ENCODE measurements around the gene TNFAIP8.
A peak's percentile ranks its signal among the peaks of the same experiment; 100 is the strongest.

The TNFAIP8 gene

GRCh38 chr5:119355685-119356611 lies at the start of gene TNFAIP8:
Gene TNFAIP8 (plus strand): TSS chr5:119356019. CDS start chr5:119356091, 72 bp downstream.
- DNase-seq (ENCODE audit: low read depth, low spot score): peak; percentile 51

DNA sequence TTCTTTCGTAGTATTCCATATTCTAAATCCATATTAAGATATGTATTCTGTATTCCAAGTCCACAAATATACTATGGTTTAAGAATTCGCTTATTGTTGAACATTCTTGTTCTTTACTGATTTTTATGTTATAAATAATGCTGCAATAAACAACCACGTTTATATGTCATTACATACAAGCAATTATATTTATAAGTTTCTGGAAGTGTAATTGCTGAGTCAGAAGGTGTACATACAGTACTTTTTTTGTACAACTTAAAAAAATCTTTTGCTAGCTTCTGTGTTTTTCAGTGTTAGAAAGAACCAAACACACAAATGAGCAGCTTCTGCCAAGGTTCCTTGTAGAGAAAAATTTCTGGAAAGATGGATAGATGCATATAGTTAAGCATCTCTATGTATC lies 48.6 kb upstream of the TNFAIP8 start:
- DNase-seq (ENCODE audit: low read depth, low spot score): no peak

DNA sequence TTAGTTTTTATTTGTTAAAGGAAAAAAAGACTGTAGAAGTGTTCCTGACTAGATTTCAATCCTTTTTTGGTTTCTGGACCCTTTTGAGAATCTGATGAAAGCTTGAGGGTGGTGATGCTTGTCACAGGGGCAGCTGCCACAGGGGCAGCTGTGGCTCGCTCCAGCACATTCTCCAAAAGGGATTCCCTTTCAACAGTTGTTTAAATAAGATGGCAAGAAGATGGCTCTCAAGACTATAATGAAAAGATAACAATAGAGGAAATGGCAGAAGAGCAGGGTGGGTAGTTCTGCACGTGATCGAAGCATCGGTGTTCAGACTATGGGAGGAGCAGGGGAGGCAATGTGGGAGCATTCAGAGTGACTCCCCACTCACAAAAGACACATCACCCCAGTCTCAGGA lies 46.5 kb upstream of the TNFAIP8 start:
- no peak for DNase-seq (ENCODE audit: low read depth, low spot score)

- no peak for DNase-seq (ENCODE audit: low read depth, low spot score)
These were observed 44.1 kb upstream of the TNFAIP8 start for GRCh38 chr5:119311688-119312087.

- DNase-seq (ENCODE audit: low read depth, low spot score): no peak
These were observed 43.4 kb upstream of the TNFAIP8 start for GRCh38 chr5:119312403-119312802.

DNA sequence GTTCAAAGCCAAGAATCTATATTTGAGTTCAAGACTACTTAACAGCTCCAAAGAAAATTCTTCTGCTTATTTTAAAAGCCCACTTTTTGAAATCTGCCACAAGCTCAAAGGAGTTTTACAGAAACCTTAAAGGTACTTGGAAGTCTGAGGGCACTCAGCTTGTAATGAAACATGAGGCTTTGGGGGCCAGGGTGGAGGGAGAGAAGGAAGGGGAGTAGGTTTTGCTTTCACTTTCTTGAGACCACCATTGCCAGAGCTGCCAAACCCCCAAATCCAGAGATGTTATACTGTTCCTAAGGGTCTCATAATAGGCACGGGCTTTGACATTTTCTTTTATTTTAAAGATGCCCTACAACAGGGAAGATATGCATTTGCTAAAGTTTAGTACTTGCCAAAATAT lies 42.6 kb upstream of the TNFAIP8 start:
- no peak for DNase-seq (ENCODE audit: low read depth, low spot score)

DNA sequence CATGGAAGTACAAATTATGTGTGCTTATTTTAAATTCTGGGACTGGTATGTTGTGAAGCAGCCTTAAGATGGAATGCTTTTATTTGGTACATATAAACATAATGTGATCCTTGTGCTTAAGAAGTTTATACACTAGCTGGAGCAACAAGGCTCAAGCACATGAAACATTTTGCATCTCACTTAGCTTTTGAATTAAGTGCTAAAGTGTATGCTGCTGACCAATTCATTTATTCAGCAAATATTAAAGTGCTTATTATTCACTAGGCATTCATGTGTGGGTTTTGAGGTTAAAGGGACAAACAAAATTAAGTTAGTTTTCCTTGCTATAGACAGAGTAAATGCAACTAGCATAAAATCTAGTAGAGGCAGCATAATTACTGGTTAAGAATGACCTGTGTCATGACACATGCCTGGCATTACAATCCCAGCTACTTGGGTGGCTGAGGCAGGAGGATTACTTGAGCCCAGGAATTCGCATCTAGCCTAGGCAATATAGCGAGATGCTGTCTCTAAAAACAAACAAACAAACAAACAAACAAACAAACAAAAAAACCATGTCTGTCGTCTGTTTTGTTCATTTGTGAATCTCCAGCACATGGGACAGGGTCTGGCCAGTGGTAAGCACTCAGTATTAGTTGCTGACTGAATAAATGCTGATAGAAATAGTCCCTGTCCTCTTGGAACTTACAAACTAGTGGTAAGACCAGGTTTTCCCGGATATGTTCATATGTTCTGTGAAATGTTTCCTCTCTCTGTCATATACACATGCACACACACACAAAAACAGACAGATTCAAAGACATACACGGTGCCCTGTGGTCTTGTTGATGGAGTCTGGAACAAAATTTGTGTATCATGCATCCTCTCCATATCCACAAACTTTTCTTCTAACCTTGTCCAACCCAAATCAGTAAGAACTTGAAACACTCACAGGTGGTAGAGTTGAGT lies 41.9 kb upstream of the TNFAIP8 start:
- DNase-seq (ENCODE audit: low read depth, low spot score): no peak

DNA sequence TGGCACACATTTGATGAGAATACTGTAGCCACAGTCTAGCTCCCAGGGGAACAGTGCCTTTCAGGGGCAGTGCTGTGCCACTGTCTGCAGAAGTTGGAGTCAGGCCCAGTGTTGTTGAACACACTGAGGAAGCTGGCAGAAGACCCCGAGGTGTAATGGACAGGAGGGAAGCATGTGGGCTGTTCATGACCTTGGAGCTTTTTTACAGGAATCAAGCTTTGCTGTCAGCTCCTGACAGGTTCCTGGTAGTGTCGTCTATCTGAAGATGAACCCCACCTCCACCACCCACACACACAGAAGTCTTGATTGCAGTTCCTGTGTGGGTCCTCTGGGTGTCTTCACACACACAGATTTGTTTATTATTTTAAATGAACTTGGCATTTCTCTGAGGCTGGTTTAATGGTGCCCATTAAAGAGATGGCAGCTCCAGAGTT lies 40.3 kb upstream of the TNFAIP8 start:
- peak; percentile 43 for DNase-seq (ENCODE audit: low read depth, low spot score)

- DNase-seq (ENCODE audit: low read depth, low spot score): no peak
These were observed 39.7 kb upstream of the TNFAIP8 start for GRCh38 chr5:119316086-119316485.

GRCh38 chr5:119316906-119317305 lies 38.9 kb upstream of the TNFAIP8 start:
- DNase-seq (ENCODE audit: low read depth, low spot score): no peak

- no peak for DNase-seq (ENCODE audit: low read depth, low spot score)
These were observed 37.4 kb upstream of the TNFAIP8 start for GRCh38 chr5:119318256-119318894.

DNA sequence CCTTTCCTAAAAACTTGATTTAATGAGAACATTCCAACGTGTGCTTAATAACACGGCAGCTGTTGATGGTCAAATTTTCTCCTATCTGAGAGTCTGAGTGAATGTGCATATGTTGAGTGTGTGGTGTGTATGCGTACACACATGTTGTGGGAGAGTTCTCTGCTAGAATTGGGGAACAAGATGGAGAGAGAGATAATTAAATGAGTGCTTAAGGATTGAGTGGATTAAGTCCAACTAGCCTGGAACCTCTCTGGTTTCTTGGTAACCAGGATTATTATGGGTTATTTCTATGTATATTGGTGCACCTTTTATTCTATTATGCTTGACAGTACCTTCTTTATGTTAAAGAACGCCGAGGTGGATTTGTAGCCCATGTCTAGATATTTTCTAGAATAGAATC lies 36.4 kb upstream of the TNFAIP8 start:
- no peak for DNase-seq (ENCODE audit: low read depth, low spot score)

DNA sequence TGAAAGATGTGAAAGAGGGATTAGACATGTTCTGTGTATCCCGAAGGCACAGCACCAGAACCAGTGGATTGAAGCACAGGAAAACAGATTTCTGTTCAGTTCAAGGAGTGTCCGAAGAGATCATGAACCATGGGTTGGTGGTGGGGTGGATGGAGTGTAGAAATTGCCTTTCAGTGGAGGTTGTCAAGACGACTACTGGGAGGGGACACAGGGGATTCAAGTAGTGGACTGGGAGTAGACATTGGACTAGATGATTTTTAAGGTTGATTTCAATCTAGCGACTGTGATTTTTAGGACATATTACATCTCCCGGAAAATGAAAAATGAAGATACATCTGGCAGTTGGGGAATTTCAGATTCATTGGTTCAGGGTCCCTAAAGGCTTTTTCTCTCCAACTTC lies 35.9 kb upstream of the TNFAIP8 start:
- DNase-seq (ENCODE audit: low read depth, low spot score): no peak

DNA sequence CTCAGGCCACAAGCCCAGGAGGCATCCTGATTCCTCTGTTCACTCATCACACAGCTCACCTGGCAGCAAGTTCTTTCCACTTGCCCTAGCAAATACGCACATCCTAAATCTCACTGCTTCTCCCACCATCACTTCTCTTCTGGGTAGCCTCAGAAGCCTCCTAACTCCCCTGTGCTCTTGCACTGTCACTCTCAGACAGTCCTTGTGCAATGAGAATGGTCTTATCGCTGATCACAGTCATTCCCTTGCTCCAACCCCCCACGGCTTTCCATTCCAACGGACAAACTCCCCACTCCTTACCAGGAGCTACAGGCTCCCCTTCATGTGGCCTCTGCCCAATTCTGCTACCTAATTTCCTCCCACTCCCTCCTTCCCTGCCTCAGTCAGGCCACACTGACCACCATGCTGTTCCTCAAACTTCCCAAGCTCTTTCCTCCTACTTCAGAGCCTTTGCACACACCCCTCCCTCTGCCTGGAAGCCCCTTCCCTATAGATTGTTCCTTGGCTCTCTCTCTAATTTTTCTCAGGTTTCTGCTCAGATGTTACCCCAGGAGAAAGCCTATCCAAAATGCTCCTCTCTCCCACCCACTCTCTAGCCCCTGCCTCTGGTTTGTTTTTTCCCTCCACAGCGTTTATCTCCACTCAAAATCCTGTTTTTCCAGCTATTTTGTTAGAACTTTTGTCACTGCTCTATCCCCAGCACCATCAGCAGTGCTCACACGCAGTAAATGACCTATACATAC lies 34.1 kb upstream of the TNFAIP8 start:
- no peak for DNase-seq (ENCODE audit: low read depth, low spot score)

GRCh38 chr5:119322312-119322947 lies 33.4 kb upstream of the TNFAIP8 start:
- DNase-seq (ENCODE audit: low read depth, low spot score): no peak

DNA sequence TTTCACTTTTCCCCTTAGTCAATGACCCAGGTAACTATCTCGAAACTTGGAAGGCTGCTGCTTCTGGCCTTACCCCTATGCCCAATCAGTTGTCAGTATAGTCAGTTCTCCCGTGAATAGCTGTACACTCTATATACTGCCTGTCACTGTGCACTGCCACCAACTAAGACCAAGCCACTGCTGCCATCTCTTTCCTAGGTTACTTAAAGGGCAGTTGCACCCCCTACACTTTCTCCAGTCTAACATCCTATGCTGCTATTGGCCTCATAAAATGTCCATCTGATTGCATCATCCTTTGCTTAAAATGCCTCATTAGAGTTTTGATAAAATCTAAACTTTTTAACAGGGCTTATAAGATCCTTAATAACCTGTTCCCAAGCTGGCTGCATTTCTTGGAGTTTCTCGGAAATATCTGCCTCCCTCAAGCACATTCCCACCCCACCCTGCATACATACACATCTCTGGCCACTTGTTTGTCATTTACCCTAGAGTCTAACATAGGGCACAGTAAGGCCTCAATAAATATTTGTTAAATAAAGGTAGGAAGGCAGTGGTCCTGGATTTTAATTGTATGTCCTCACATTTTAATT lies 32.8 kb upstream of the TNFAIP8 start:
- no peak for DNase-seq (ENCODE audit: low read depth, low spot score)

GRCh38 chr5:119323601-119324000 lies 32.2 kb upstream of the TNFAIP8 start:
- no peak for DNase-seq (ENCODE audit: low read depth, low spot score)

DNA sequence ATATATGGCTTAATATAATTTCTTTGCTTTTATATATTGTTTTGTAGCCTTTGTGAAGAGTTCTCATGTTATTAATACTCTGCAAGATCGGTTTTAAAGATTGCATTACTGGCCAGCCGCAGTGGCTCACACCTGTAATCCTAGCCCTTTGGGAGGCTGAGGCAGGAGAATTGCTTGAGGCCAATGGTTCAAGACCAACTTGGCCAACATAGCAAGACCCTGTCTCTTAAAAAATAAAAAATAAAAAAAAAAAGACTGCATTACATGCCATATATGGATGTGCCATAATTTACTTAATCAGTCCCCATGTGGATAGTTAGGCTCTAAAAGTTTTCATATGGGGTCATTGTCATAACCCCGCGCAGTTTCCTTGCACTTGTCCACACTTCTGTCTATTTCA lies 31.0 kb upstream of the TNFAIP8 start:
- DNase-seq (ENCODE audit: low read depth, low spot score): no peak

GRCh38 chr5:119327018-119327417 lies 28.8 kb upstream of the TNFAIP8 start:
- no peak for DNase-seq (ENCODE audit: low read depth, low spot score)
